GM12878 (cell line): Measurements from ENCODE around the gene MIA. TPM values are rescaled to one million over a fixed set of nuclear protein-coding genes. Genes with fewer than 3 reads are reported as not detected.

Experiments
- ATF7 ChIP-seq: fragments of 450-650 bp; IDR thresholded peaks from 2 replicates; pipeline ENCODE4 v1.6.1; 2016; ENCODE audit warnings: low read depth, mild to moderate bottlenecking
- BCL11A ChIP-seq: IDR thresholded peaks from 2 replicates; pipeline ENCODE4 v1.6.1; 2011; ENCODE audit warnings: low read depth, low read length
- BHLHE40 ChIP-seq, 2 experiments: fragments of 450-650 bp in 1 of 2; IDR thresholded peaks; 2 replicates each; pipeline ENCODE4 v1.6.1; 2011 to 2017; ENCODE audit warnings: low read depth in 2 of 2, borderline replicate concordance in 1 of 2, improper control_type of control experiment in 1 of 2, low read length in 1 of 2, mild to moderate bottlenecking in 1 of 2
- HDGF ChIP-seq: fragments of 450-650 bp; IDR thresholded peaks from 2 replicates; pipeline ENCODE4 v1.6.1; 2016; ENCODE audit warnings: antibody characterized with exemption
- JUNB ChIP-seq: IDR thresholded peaks from 2 replicates; pipeline ENCODE4 v1.6.1; 2016; ENCODE audit warnings: antibody characterized with exemption, mild to moderate bottlenecking
- MTA2 ChIP-seq: fragments of 450-650 bp; IDR thresholded peaks from 2 replicates; pipeline ENCODE4 v1.6.1; 2016; ENCODE audit warnings: low read depth, mild to moderate bottlenecking, moderate library complexity
- MXI1 ChIP-seq: fragments of 150-350 bp; IDR thresholded peaks from 2 replicates; pipeline ENCODE4 v1.6.1; 2011; ENCODE audit warnings: low read depth, mild to moderate bottlenecking, inconsistent platforms, low read length, improper control_type of control experiment
- NFXL1 ChIP-seq: fragments of 450-650 bp; IDR thresholded peaks from 2 replicates; pipeline ENCODE4 v1.6.1; 2017; ENCODE audit warnings: antibody characterized with exemption, mild to moderate bottlenecking, borderline replicate concordance
- NR2F1 ChIP-seq: fragments of 450-650 bp; conservative IDR thresholded peaks from 2 replicates; pipeline ENCODE4 v1.6.1; 2017; ENCODE audit warnings: mild to moderate bottlenecking
- POLR2AphosphoS5 ChIP-seq: IDR thresholded peaks from 2 replicates; pipeline ENCODE4 v1.6.1; 2011; ENCODE audit warnings: mild to moderate bottlenecking, low read length, inconsistent platforms
- POU2F2 ChIP-seq: IDR thresholded peaks from 3 replicates; pipeline ENCODE4 v1.6.1; 2011; ENCODE audit warnings: low read depth, mild to moderate bottlenecking, low read length, borderline replicate concordance
- RUNX3 ChIP-seq: IDR thresholded peaks from 2 replicates; pipeline ENCODE4 v1.6.1; 2012; ENCODE audit warnings: low read length, inconsistent platforms
- SIX5 ChIP-seq: IDR thresholded peaks from 2 replicates; pipeline ENCODE4 v1.6.1; 2011; ENCODE audit warnings: mild to moderate bottlenecking, low read depth, low read length, moderate library complexity; ENCODE audit not compliant: severe bottlenecking
- SMC3 ChIP-seq: IDR thresholded peaks from 2 replicates; pipeline ENCODE4 v1.6.1; 2011; ENCODE audit warnings: low read length, improper control_type of control experiment, borderline replicate concordance
- SP1 ChIP-seq: IDR thresholded peaks from one replicate; pipeline ENCODE4 v1.6.1; 2011; ENCODE audit warnings: low read depth, low read length
- SREBF2 ChIP-seq: IDR thresholded peaks from 2 replicates; pipeline ENCODE4 v1.6.1; 2012; ENCODE audit warnings: mild to moderate bottlenecking, low read length
- STAT3 ChIP-seq: IDR thresholded peaks from 2 replicates; pipeline ENCODE4 v1.6.1; 2011; ENCODE audit warnings: low read depth, low read length, improper control_type of control experiment
- TAF1 ChIP-seq: IDR thresholded peaks from 2 replicates; pipeline ENCODE4 v1.6.1; 2011; ENCODE audit warnings: mild to moderate bottlenecking, low read depth, low read length, borderline replicate concordance
- YY1 ChIP-seq: IDR thresholded peaks from 2 replicates; pipeline ENCODE4 v1.6.1; 2011; ENCODE audit warnings: low read depth, mild to moderate bottlenecking, low read length
- polyA plus RNA-seq, 11 experiments: library from polyadenylated mRNA; depleted of rRNA in 4 of 11; unstranded in 6 of 11; stranded (reverse) in 5 of 11; fragments of >200 nt; fragmentation: Nextera tagmentation in 4 of 11; fragmentation: Illumina TruSeq in 1 of 11; extraction: Ambion mirVana in 4 of 11; extraction: Trizol in 1 of 11; gene quantifications; 1 replicate in 1 of 11; 2 replicates in 10 of 11; pipeline versions ENCODE4 v1.2.1 to v1.2.3, GENCODE V29; 2011 to 2016; ENCODE audit warnings: inconsistent platforms in 2 of 11, missing spikeins in 2 of 11, low read depth in 1 of 11
- total RNA-seq, 4 experiments: library from RNA; depleted of rRNA in 3 of 4; stranded (reverse); fragments of >200 nt in 3 of 4; fragmentation: Illumina TruSeq in 1 of 4; extraction: Trizol in 1 of 4; gene quantifications; 2 replicates each; pipeline versions ENCODE4 v1.2.1 to v1.2.3, GENCODE V29; 2013 to 2021
- TF ChIP-seq, protein P1 (sequence below): IDR thresholded peaks from 2 replicates; pipeline ENCODE4 v1.6.1; 2011; ENCODE audit warnings: mild to moderate bottlenecking, low read depth, low read length, moderate library complexity; ENCODE audit not compliant: insufficient replicate concordance
- TF ChIP-seq, protein P2 (sequence below): IDR thresholded peaks from 2 replicates; pipeline ENCODE4 v1.6.1; 2012; ENCODE audit warnings: low read depth, low read length, improper control_type of control experiment
- TF ChIP-seq, protein P3 (sequence below): fragments of 450-650 bp; conservative IDR thresholded peaks from 2 replicates; pipeline ENCODE4 v1.6.1; 2017; ENCODE audit warnings: mild to moderate bottlenecking, moderate library complexity
- TF ChIP-seq, protein P4 (sequence below): IDR thresholded peaks from 2 replicates; pipeline ENCODE4 v1.6.1; 2011; ENCODE audit warnings: low read depth, mild to moderate bottlenecking, low read length, moderate library complexity, borderline replicate concordance; ENCODE audit errors: extremely low read depth
- TF ChIP-seq, protein P5 (sequence below): fragments of 450-650 bp; IDR thresholded peaks from 2 replicates; pipeline ENCODE4 v1.6.1; 2016; ENCODE audit warnings: mild to moderate bottlenecking, moderate library complexity, borderline replicate concordance

MIA gene
- total and polyA plus RNA-seq, 10 of the 15 experiments (the other 5 are each of a cell fraction or from before 2014, with no cell fraction given): 0.16 to 2.7 (median 1.4) TPM; not detected in 3

DNA sequence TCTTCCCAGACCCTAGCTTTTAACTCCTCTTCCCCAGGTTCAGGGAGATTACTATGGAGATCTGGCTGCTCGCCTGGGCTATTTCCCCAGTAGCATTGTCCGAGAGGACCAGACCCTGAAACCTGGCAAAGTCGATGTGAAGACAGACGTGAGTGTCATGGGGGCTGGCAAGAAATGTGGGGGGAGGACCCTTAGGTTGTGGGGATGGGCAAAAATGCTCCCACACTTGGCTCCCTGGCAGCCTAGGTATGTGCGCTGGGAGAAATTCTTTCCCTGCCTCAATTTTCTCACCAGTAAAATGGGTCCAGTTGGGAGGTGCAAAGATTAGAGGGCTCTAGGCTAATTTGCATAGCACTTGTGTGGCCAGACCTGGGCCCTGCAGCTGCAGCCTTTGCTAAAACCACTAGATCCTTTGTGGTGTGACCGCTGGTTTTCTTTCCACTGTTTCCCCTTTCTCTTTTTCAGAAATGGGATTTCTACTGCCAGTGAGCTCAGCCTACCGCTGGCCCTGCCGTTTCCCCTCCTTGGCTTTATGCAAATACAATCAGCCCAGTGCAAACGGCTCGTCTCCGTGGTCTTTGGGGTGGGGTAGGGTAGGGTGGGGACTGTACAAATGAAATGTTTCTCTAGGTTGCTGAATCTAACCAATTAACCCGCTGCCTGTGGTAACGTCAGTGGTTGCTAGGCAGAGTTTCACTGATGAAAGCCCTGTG lies 1.8 kb downstream of the MIA start (continued):
- TF ChIP-seq, protein P1, sequence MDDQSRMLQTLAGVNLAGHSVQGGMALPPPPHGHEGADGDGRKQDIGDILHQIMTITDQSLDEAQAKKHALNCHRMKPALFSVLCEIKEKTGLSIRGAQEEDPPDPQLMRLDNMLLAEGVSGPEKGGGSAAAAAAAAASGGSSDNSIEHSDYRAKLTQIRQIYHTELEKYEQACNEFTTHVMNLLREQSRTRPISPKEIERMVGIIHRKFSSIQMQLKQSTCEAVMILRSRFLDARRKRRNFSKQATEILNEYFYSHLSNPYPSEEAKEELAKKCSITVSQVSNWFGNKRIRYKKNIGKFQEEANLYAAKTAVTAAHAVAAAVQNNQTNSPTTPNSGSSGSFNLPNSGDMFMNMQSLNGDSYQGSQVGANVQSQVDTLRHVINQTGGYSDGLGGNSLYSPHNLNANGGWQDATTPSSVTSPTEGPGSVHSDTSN: no peak
- TF ChIP-seq STAT3: no peak
- TF ChIP-seq, protein P2, sequence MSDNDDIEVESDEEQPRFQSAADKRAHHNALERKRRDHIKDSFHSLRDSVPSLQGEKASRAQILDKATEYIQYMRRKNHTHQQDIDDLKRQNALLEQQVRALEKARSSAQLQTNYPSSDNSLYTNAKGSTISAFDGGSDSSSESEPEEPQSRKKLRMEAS: no peak
- no peak for TF ChIP-seq SMC3
- no peak for TF ChIP-seq HDGF
- no peak for TF ChIP-seq NFXL1
- peak; percentile 83; the same call in 1 of the 2 replicates for TF ChIP-seq NR2F1
- peak; percentile 33; the same call in 1 of the 2 replicates for TF ChIP-seq JUNB
- peak; percentile 33; the same call in 1 of the 2 replicates for TF ChIP-seq YY1
- no peak for TF ChIP-seq SIX5
- TF ChIP-seq SREBF2: no peak
- TF ChIP-seq SP1: peak; percentile 64
- no peak for TF ChIP-seq POLR2AphosphoS5
- TF ChIP-seq BCL11A: peak; percentile 77; the same call in 1 of the 2 replicates
- peak; percentile 100 for TF ChIP-seq RUNX3
- TF ChIP-seq, protein P3, sequence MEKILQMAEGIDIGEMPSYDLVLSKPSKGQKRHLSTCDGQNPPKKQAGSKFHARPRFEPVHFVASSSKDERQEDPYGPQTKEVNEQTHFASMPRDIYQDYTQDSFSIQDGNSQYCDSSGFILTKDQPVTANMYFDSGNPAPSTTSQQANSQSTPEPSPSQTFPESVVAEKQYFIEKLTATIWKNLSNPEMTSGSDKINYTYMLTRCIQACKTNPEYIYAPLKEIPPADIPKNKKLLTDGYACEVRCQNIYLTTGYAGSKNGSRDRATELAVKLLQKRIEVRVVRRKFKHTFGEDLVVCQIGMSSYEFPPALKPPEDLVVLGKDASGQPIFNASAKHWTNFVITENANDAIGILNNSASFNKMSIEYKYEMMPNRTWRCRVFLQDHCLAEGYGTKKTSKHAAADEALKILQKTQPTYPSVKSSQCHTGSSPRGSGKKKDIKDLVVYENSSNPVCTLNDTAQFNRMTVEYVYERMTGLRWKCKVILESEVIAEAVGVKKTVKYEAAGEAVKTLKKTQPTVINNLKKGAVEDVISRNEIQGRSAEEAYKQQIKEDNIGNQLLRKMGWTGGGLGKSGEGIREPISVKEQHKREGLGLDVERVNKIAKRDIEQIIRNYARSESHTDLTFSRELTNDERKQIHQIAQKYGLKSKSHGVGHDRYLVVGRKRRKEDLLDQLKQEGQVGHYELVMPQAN: peak; percentile 93
- no peak for TF ChIP-seq MXI1
- TF ChIP-seq MTA2: peak; percentile 91
- TF ChIP-seq ATF7: peak; percentile 71
- peak; percentile 38; the same call in 1 of the 2 replicates for TF ChIP-seq TAF1
- peak; percentile 88 to 91 for TF ChIP-seq BHLHE40 (IDR thresholded peaks at IDR 0.05; ENCODE audit: borderline replicate concordance in 1 of 2, low read depth in 2 of 2, low read length in 1 of 2)
- TF ChIP-seq, protein P4, sequence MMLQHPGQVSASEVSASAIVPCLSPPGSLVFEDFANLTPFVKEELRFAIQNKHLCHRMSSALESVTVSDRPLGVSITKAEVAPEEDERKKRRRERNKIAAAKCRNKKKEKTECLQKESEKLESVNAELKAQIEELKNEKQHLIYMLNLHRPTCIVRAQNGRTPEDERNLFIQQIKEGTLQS: no peak
- TF ChIP-seq, protein P5, sequence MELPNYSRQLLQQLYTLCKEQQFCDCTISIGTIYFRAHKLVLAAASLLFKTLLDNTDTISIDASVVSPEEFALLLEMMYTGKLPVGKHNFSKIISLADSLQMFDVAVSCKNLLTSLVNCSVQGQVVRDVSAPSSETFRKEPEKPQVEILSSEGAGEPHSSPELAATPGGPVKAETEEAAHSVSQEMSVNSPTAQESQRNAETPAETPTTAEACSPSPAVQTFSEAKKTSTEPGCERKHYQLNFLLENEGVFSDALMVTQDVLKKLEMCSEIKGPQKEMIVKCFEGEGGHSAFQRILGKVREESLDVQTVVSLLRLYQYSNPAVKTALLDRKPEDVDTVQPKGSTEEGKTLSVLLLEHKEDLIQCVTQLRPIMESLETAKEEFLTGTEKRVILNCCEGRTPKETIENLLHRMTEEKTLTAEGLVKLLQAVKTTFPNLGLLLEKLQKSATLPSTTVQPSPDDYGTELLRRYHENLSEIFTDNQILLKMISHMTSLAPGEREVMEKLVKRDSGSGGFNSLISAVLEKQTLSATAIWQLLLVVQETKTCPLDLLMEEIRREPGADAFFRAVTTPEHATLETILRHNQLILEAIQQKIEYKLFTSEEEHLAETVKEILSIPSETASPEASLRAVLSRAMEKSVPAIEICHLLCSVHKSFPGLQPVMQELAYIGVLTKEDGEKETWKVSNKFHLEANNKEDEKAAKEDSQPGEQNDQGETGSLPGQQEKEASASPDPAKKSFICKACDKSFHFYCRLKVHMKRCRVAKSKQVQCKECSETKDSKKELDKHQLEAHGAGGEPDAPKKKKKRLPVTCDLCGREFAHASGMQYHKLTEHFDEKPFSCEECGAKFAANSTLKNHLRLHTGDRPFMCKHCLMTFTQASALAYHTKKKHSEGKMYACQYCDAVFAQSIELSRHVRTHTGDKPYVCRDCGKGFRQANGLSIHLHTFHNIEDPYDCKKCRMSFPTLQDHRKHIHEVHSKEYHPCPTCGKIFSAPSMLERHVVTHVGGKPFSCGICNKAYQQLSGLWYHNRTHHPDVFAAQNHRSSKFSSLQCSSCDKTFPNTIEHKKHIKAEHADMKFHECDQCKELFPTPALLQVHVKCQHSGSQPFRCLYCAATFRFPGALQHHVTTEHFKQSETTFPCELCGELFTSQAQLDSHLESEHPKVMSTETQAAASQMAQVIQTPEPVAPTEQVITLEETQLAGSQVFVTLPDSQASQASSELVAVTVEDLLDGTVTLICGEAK: peak; percentile 59; the same call in 1 of the 2 replicates
- peak; percentile 98 for TF ChIP-seq POU2F2
